BJ (cell line): Measurements from ENCODE around the gene SH3RF3. TPM values are rescaled to one million over a fixed set of nuclear protein-coding genes. Genes with fewer than 3 reads are reported as not detected.

Source experiments
- CTCF ChIA-PET: fragments of 350-600 bp; formaldehyde crosslinking; extraction: SDS; loops from one replicate; lab custom pipeline; 2021; ENCODE audit warnings: antibody characterized with exemption, inconsistent platforms; lab: Yijun Ruan, JAX
- POLR2A ChIA-PET: fragments of 300-600 bp; sonication (Branson Sonifier 250); formaldehyde crosslinking; extraction: SDS; loops from one replicate; lab custom pipeline; 2021; ENCODE audit warnings: antibody characterized with exemption; lab: Charles Lee
- DNase-seq: peaks from one replicate; pipeline ENCODE4 v3.0.0-alpha.2; 2011; ENCODE audit warnings: low read depth
- H3K27me3 ChIP-seq: 2 replicates; pipeline ENCODE4 v1.6.0; 2011; ENCODE audit warnings: low read length; ENCODE audit not compliant: control insufficient read depth, insufficient read depth
- H3K36me3 ChIP-seq: 2 replicates; pipeline ENCODE4 v1.5.1; 2011; ENCODE audit warnings: low read length; ENCODE audit not compliant: control insufficient read depth, insufficient read depth
- H3K4me3 ChIP-seq: 2 replicates; pipeline ENCODE4 v1.5.1; 2011; ENCODE audit warnings: low read depth, mild to moderate bottlenecking, control low read depth, low read length
- CTCF ChIP-seq: IDR thresholded peaks from 2 replicates; pipeline ENCODE4 v1.5.1; 2011; ENCODE audit warnings: low read depth, mild to moderate bottlenecking, control low read depth, inconsistent platforms, low read length, moderate library complexity; ENCODE audit not compliant: insufficient read depth
- polyA plus RNA-seq: library from polyadenylated mRNA; depleted of rRNA; stranded (reverse); fragments of >200 nt; gene quantifications from 2 replicates; pipeline ENCODE4 v1.2.3, GENCODE V29; 2011

SH3RF3 gene
- polyA plus RNA-seq, 1 experiment: 3.6 TPM

DNA sequence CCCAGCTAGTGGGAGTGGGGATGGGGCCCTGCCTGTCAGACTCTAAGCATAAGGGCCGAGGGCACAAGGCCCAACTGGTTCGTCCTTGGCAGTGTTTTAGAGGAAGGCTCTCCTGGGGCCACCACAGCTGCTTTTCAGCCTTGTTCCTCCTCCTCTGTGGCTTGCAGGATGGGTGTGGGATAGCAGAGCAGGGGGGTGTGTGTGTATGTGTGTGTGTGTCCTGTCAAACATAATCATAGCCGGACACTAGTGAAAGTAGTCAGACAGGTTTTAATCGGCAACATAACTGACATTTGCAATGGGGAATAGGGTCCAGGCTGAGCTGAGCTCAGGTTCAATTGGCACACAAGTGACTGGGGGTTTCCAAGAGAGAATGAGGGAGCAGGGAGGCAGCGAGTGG lies 370.6 kb downstream of the SH3RF3 start:
- Histone ChIP-seq H3K4me3 (no peak overlapping the region), H3K27me3 (no peaks in the 10 kb centered on the region), H3K36me3 (peaks cover 3% of the 10 kb centered on the region)
- TF ChIP-seq CTCF: no peak
- ChIA-PET POLR2A (no interaction called here), CTCF (interaction anchor here (3.4 kb wide), 1 partner anchor 11 kb away, joined by 16 read pairs; no protein-coding TSS in a partner anchor)
- DNase-seq: no peak

GRCh38 chr2:109500910-109501309 lies 371.9 kb downstream of the SH3RF3 start:
- no peak for DNase-seq
- TF ChIP-seq CTCF: no peak
- Histone ChIP-seq H3K27me3 (no peaks in the 10 kb centered on the region), H3K36me3 (peaks cover 3% of the 10 kb centered on the region), H3K4me3 (no peak overlapping the region)
- ChIA-PET CTCF (interaction anchor here (0.6 to 1.7 kb wide), 2 partner anchors 10 to 45 kb away, joined by 4 to 9 read pairs; no protein-coding TSS in a partner anchor), POLR2A (no interaction called here)

DNA sequence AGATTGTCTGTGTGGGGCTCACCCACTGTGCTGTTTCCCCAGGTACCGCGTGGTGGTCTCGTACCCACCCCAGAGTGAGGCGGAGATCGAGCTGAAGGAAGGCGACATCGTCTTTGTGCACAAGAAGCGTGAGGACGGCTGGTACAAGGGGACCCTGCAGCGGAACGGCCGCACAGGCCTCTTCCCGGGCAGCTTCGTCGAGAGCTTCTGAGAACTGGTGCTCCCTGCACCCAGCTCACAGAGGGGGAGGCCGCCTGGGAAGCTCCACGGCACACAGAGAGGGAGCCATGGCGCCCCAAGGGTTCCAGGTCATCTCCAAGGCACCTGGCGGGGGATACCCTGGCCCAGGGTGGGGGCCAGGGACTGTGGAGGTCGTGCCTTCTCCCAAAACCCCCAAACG lies 372.5 kb downstream of the SH3RF3 start:
- Histone ChIP-seq H3K36me3 (peaks cover 3% of the 10 kb centered on the region), H3K4me3 (no peak overlapping the region), H3K27me3 (no peaks in the 10 kb centered on the region)
- ChIA-PET CTCF (interaction anchor here (0.6 to 1.7 kb wide), 2 partner anchors 9 to 202 kb away, joined by 3 to 9 read pairs; no protein-coding TSS in a partner anchor), POLR2A (no interaction called here)
- TF ChIP-seq CTCF: no peak
- DNase-seq: no peak

GRCh38 chr2:109503191-109503590 lies 374.2 kb downstream of the SH3RF3 start:
- no peak for TF ChIP-seq CTCF
- no peak for DNase-seq
- CTCF ChIA-PET: no interaction called here
- Histone ChIP-seq H3K27me3 (no peaks in the 10 kb centered on the region), H3K4me3 (no peak overlapping the region), H3K36me3 (peaks cover 3% of the 10 kb centered on the region)
- POLR2A ChIA-PET: no interaction called here

- POLR2A ChIA-PET: no interaction called here
- TF ChIP-seq CTCF: no peak
- H3K4me3 ChIP-seq: no peak overlapping the region
- DNase-seq: no peak
- CTCF ChIA-PET: interaction anchor here (0.5 to 9.7 kb wide), 2 partner anchors 310 to 378 kb away, joined by 3 to 120 read pairs; partner anchors contain the start of gene SH3RF3
- H3K27me3 ChIP-seq: no peaks in the 10 kb centered on the region; the same call in 1 of the 2 replicates
- H3K36me3 ChIP-seq: no peaks in the 10 kb centered on the region; the same call in 1 of the 2 replicates
Observed at GRCh38 chr2:109507217-109507616, 378.2 kb downstream of the SH3RF3 start.
